Keratinocyte (primary cell): ENCODE data around the gene BDKRB2. TPM values are rescaled to one million over a fixed set of nuclear protein-coding genes. Genes with fewer than 3 reads are reported as not detected.

Experiments used
- DNase-seq: peaks from one replicate; pipeline ENCODE4 v3.0.0-alpha.2; 2011; ENCODE audit warnings: low read depth, missing footprints, low spot score
- FAIRE-seq: peaks from 2 replicates; lab custom pipeline; 2011; peaks lifted over from hg19 to GRCh38; lab: Jason Lieb, UNC
- H2AFZ ChIP-seq: 2 replicates; pipeline ENCODE4 v1.6.0; 2012; ENCODE audit warnings: low read length, control low read depth, inconsistent platforms; ENCODE audit not compliant: control insufficient read depth
- H3K27ac ChIP-seq: 2 replicates; pipeline ENCODE4 v1.5.1; 2011; ENCODE audit warnings: low read length; ENCODE audit not compliant: control insufficient read depth, insufficient read depth
- H3K27me3 ChIP-seq: 3 replicates; pipeline ENCODE4 v1.6.0; 2011; ENCODE audit warnings: low read length; ENCODE audit not compliant: control insufficient read depth, insufficient read depth; ENCODE audit errors: extremely low read depth
- H3K36me3 ChIP-seq, 2 experiments: 2 replicates in 1 of 2; 3 replicates in 1 of 2; pipeline ENCODE4 v1.5.1; 2011; ENCODE audit warnings: low read length in 2 of 2, mild to moderate bottlenecking in 1 of 2; ENCODE audit not compliant: control insufficient read depth in 2 of 2, insufficient read depth in 2 of 2; ENCODE audit errors: extremely low read depth in 1 of 2
- H3K4me1 ChIP-seq: 3 replicates; pipeline ENCODE4 v1.5.1; 2011; ENCODE audit warnings: low read length; ENCODE audit not compliant: control insufficient read depth, insufficient read depth; ENCODE audit errors: extremely low read depth
- H3K4me2 ChIP-seq: 3 replicates; pipeline ENCODE4 v1.6.0; 2011; ENCODE audit warnings: low read depth, low read length; ENCODE audit not compliant: control insufficient read depth, insufficient read depth; ENCODE audit errors: extremely low read depth
- H3K4me3 ChIP-seq, 3 experiments: fragments of 200-600 bp in 1 of 3; sonication (generic) in 1 of 3; 2 replicates in 2 of 3; 3 replicates in 1 of 3; pipeline ENCODE4 v1.5.1; 2011 to 2016; ENCODE audit warnings: low read length in 3 of 3, mild to moderate bottlenecking in 3 of 3, control low read depth in 2 of 3, inconsistent platforms in 1 of 3, low read depth in 1 of 3, mixed read lengths in 1 of 3, mixed run types in 1 of 3, moderate library complexity in 1 of 3; ENCODE audit not compliant: control insufficient read depth in 2 of 3, insufficient read depth in 2 of 3; ENCODE audit errors: extremely low read depth in 1 of 3
- H3K79me2 ChIP-seq: 2 replicates; pipeline ENCODE4 v1.6.0; 2012; ENCODE audit warnings: low read length; ENCODE audit not compliant: control insufficient read depth, insufficient read depth
- H3K9ac ChIP-seq: 3 replicates; pipeline ENCODE4 v1.6.0; 2011; ENCODE audit warnings: low read length; ENCODE audit not compliant: control insufficient read depth, insufficient read depth; ENCODE audit errors: extremely low read depth
- H3K9me1 ChIP-seq: 3 replicates; pipeline ENCODE4 v1.6.0; 2011; ENCODE audit warnings: low read length; ENCODE audit not compliant: control insufficient read depth, insufficient read depth; ENCODE audit errors: extremely low read depth
- H3K9me3 ChIP-seq: 2 replicates; pipeline ENCODE4 v1.5.1; 2012; ENCODE audit warnings: low read depth, low read length; ENCODE audit not compliant: control insufficient read depth
- H4K20me1 ChIP-seq: 3 replicates; pipeline ENCODE4 v1.6.0; 2011; ENCODE audit warnings: low read length; ENCODE audit not compliant: control insufficient read depth, insufficient read depth; ENCODE audit errors: extremely low read depth
- CTCF ChIP-seq, 3 experiments: IDR thresholded peaks in 1 of 3; conservative IDR thresholded peaks in 1 of 3; optimal IDR thresholded peaks in 1 of 3; 2 replicates in 2 of 3; 3 replicates in 1 of 3; pipeline versions ENCODE3 to v1.5.1; 2011; ENCODE audit warnings: low read length in 3 of 3, mild to moderate bottlenecking in 3 of 3, moderate library complexity in 2 of 3, control low read depth in 1 of 3, inconsistent platforms in 1 of 3; ENCODE audit not compliant: insufficient read depth in 2 of 3; ENCODE audit errors: extremely low read depth in 1 of 3
- EZH2 ChIP-seq: IDR thresholded peaks from one replicate; pipeline ENCODE4 v1.6.1; 2012; ENCODE audit warnings: inconsistent platforms, mild to moderate bottlenecking, low read length, moderate library complexity
- dilution Hi-C: fragments of 300-500 bp; cut with MboI; formaldehyde crosslinking; loops from one replicate; pipeline ENCODE4 v1.7.0; 2020; ENCODE audit warnings: low sequenced_read_pairs; ENCODE audit not compliant: extremely low pct_ligation_motif_present
- polyA plus RNA-seq, 5 experiments: library from polyadenylated mRNA; depleted of rRNA in 3 of 5; stranded (reverse) in 3 of 5; stranded (forward) in 1 of 5; unstranded in 1 of 5; fragments of >200 nt; gene quantifications; 1 replicate in 1 of 5; 2 replicates in 3 of 5; 3 replicates in 1 of 5; pipeline versions ENCODE4 v1.2.1 to v1.2.3, GENCODE V29; 2011 to 2012; ENCODE audit warnings: missing spikeins in 2 of 5, low read depth in 1 of 5, low replicate concordance in 1 of 5

BDKRB2 gene
- polyA plus RNA-seq, 1 donor (not counting 4 experiments of a cell fraction or from before 2014, with no cell fraction given): 13.2 TPM

- dilution Hi-C loops: no loop called here
These were observed 17.2 kb upstream of the BDKRB2 start for GRCh38 chr14:96187216-96188031.

GRCh38 chr14:96189281-96189711 is 15.3 kb upstream of the BDKRB2 start:
- Histone ChIP-seq H3K4me1 (no peaks in the 10 kb centered on the region), H3K4me2 (no peak overlapping the region), H2AFZ (no peak overlapping the region), H3K4me3 (no peak overlapping the region), H3K27me3 (peaks cover 25% of the 10 kb centered on the region), H4K20me1 (no peaks in the 10 kb centered on the region), H3K79me2 (no peaks in the 10 kb centered on the region), H3K36me3 (no peaks in the 10 kb centered on the region), H3K9ac (no peak overlapping the region), H3K9me1 (no peaks in the 10 kb centered on the region), H3K27ac (no peak overlapping the region), H3K9me3 (no peaks in the 10 kb centered on the region)
- dilution Hi-C loops: no loop called here
- FAIRE-seq (no peak), DNase-seq (no peak)
- no peak for TF ChIP-seq CTCF (optimal IDR thresholded peaks at IDR 0.05 in 1 of 3, IDR thresholded peaks at IDR 0.05 in 1 of 3, conservative IDR thresholded peaks at IDR 0.05 in 1 of 3; ENCODE audit: extremely low read depth in 1 of 3, insufficient read depth in 2 of 3, low read length in 3 of 3)
- TF ChIP-seq EZH2: no peak

More at GRCh38 chr14:96187216-96188031, 17.2 kb upstream of the BDKRB2 start:
- FAIRE-seq (no peak), DNase-seq (no peak)
- no peaks in the 10 kb centered on the region for H3K9me1 ChIP-seq
- H3K4me3 ChIP-seq: no peak overlapping the region
- H3K4me2 ChIP-seq: no peak overlapping the region
- no peaks in the 10 kb centered on the region for H3K4me1 ChIP-seq
- TF ChIP-seq CTCF (optimal IDR thresholded peaks at IDR 0.05 in 1 of 3, IDR thresholded peaks at IDR 0.05 in 1 of 3, conservative IDR thresholded peaks at IDR 0.05 in 1 of 3; ENCODE audit: extremely low read depth in 1 of 3, insufficient read depth in 2 of 3, low read length in 3 of 3) (no peak), EZH2 (no peak)
- H3K79me2 ChIP-seq: no peaks in the 10 kb centered on the region
- H3K27me3 ChIP-seq: peaks cover 14% of the 10 kb centered on the region
- no peak overlapping the region for H3K9ac ChIP-seq
- H4K20me1 ChIP-seq: no peaks in the 10 kb centered on the region
- H3K27ac ChIP-seq: no peak overlapping the region
- no peak overlapping the region for H2AFZ ChIP-seq
- H3K36me3 ChIP-seq: no peaks in the 10 kb centered on the region
- no peaks in the 10 kb centered on the region for H3K9me3 ChIP-seq
